GM23248 (cell line): ENCODE data around the gene DAAM1. TPM values are rescaled to one million over a fixed set of nuclear protein-coding genes. Genes with fewer than 3 reads are reported as not detected.
A peak's percentile ranks its signal among the peaks of the same experiment; 100 is the strongest.

ENCODE experiments used
- DNase-seq: peaks from one replicate; pipeline ENCODE4 v3.0.0-alpha.2; 2015
- H2AFZ ChIP-seq: fragments of 200-600 bp; sonication (generic); 2 replicates; pipeline ENCODE4 v1.6.1; 2016; ENCODE audit warnings: antibody characterized with exemption
- H3F3A ChIP-seq: fragments of 200-600 bp; sonication (generic); 2 replicates; pipeline ENCODE4 v1.6.1; 2016; ENCODE audit warnings: mild to moderate bottlenecking, antibody characterized with exemption, mixed run types; ENCODE audit not compliant: insufficient read depth
- H3K27ac ChIP-seq: fragments of 200-600 bp; sonication (generic); 2 replicates; pipeline ENCODE4 v1.5.1; 2016; ENCODE audit warnings: mild to moderate bottlenecking
- H3K27me3 ChIP-seq: fragments of 200-600 bp; sonication (generic); replicated peaks from 2 replicates; pipeline ENCODE4 v1.6.1; 2016; ENCODE audit warnings: mild to moderate bottlenecking; ENCODE audit not compliant: insufficient read depth
- H3K36me3 ChIP-seq: fragments of 200-600 bp; sonication (generic); 2 replicates; pipeline ENCODE4 v1.6.1; 2016; ENCODE audit warnings: low read depth, mild to moderate bottlenecking
- H3K4me1 ChIP-seq: fragments of 200-600 bp; sonication (generic); 2 replicates; pipeline ENCODE4 v1.6.1; 2016; ENCODE audit warnings: mild to moderate bottlenecking; ENCODE audit not compliant: insufficient read depth
- H3K4me2 ChIP-seq: fragments of 200-600 bp; sonication (generic); one replicate; pipeline ENCODE4 v1.6.1; 2016; ENCODE audit warnings: mild to moderate bottlenecking; ENCODE audit not compliant: unreplicated experiment
- H3K4me3 ChIP-seq: fragments of 200-600 bp; sonication (generic); 2 replicates; pipeline ENCODE4 v1.5.1; 2016; ENCODE audit warnings: mild to moderate bottlenecking
- H3K79me2 ChIP-seq: fragments of 200-600 bp; sonication (generic); 2 replicates; pipeline ENCODE4 v1.6.1; 2016; ENCODE audit warnings: mild to moderate bottlenecking; ENCODE audit not compliant: insufficient read depth
- H3K9ac ChIP-seq: fragments of 200-600 bp; sonication (generic); 2 replicates; pipeline ENCODE4 v1.6.1; 2016; ENCODE audit warnings: mild to moderate bottlenecking
- H3K9me2 ChIP-seq: fragments of 200-600 bp; sonication (generic); 2 replicates; pipeline ENCODE4 v1.6.1; 2016; ENCODE audit warnings: mixed run types, mild to moderate bottlenecking, moderate library complexity; ENCODE audit not compliant: insufficient read depth
- H3K9me3 ChIP-seq: fragments of 200-600 bp; sonication (generic); one replicate; pipeline ENCODE4 v1.6.1; 2017; ENCODE audit warnings: low read depth
- H4K20me1 ChIP-seq: fragments of 200-600 bp; sonication (generic); 2 replicates; pipeline ENCODE4 v1.6.0; 2016; ENCODE audit not compliant: insufficient read depth
- EZH2 ChIP-seq: fragments of 200-600 bp; sonication (generic); IDR thresholded peaks from 2 replicates; pipeline ENCODE4 v1.6.1; 2018; ENCODE audit warnings: antibody characterized with exemption, mild to moderate bottlenecking; ENCODE audit not compliant: insufficient read depth, poor library complexity, severe bottlenecking
- EZH2phosphoT487 ChIP-seq: fragments of 200-600 bp; sonication (generic); IDR thresholded peaks from 2 replicates; pipeline ENCODE4 v1.6.1; 2018; ENCODE audit warnings: antibody characterized with exemption, moderate library complexity, mild to moderate bottlenecking, low read depth; ENCODE audit not compliant: insufficient read depth
- WGBS, 2 experiments: methylation state at CpG; one replicate each; pipeline ENCODE4 v1.1.6; 2015 to 2017; ENCODE audit warnings: low lambda C conversion rate in 2 of 2, low coverage in 1 of 2; ENCODE audit errors: missing lambda C conversion rate in 2 of 2; 5-methylcytosine and 5-hydroxymethylcytosine counted together
- in situ Hi-C: fragments of 300-500 bp; cut with MboI; formaldehyde crosslinking; loops from 2 replicates; pipeline ENCODE4 v1.15.0; 2020
- polyA plus RNA-seq: library from polyadenylated mRNA; unstranded; fragments of >200 nt; fragmentation: Nextera tagmentation; extraction: Ambion mirVana; gene quantifications from 2 replicates; pipeline ENCODE4 v1.2.1, GENCODE V29; 2016
- total RNA-seq: library from RNA; depleted of rRNA; stranded (reverse); fragments of >200 nt; shearing (Covaris generic); gene quantifications from 2 replicates; pipeline ENCODE4 v1.2.3, GENCODE V29; 2014

DAAM1 gene
- total and polyA plus RNA-seq, 2 experiments from 2014 or later, result 17.4 to 17.5 TPM

GRCh38 chr14:59262717-59263454 lies 74.4 kb downstream of the DAAM1 start:
- Histone ChIP-seq H3K27me3 (no peaks in the 10 kb centered on the region), H3K9me3 (no peaks in the 10 kb centered on the region), H3K4me3 (no peak overlapping the region), H3K9ac (no peak overlapping the region), H4K20me1 (no peaks in the 10 kb centered on the region), H3K9me2 (peaks cover 6% of the 10 kb centered on the region; the same call in 1 of the 2 replicates), H3K79me2 (peaks cover 49% of the 10 kb centered on the region), H3K4me1 (no peaks in the 10 kb centered on the region), H3K4me2 (no peak overlapping the region), H3F3A (no peaks in the 10 kb centered on the region), H2AFZ (no peak overlapping the region), H3K36me3 (peaks cover 10% of the 10 kb centered on the region; the same call in 1 of the 2 replicates), H3K27ac (no peak overlapping the region)
- no peak for DNase-seq
- WGBS, 2 experiments, result 90 to 92% methylated on average over 7 of the region's 7 CpGs
- in situ Hi-C loops, result no loop called here
- no peak for TF ChIP-seq EZH2phosphoT487
- TF ChIP-seq EZH2, result no peak

DNA sequence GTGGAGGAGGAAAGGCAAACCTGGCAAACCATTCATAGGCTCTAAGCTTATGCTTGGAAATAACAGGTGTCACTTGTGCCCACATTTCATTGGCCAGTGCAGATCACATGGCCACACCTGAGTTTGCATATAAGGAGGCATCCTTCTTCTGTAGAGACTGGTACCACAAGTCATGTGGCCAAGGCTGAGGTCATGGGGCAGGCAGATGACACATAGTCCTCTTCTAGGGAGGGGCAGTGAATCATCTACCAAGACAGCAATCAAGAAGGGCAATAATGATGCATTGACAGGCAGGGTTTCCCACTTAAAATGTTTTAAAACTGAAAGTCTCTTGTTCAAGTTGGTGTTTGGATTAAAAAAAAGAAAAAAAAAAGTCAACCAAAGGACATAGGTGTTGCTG lies 77.3 kb downstream of the DAAM1 start:
- DNase-seq, result peak; percentile 47
- no peaks in the 10 kb centered on the region for H3K9me2 ChIP-seq
- H3K27me3 ChIP-seq, result no peaks in the 10 kb centered on the region
- peaks cover 20% of the 10 kb centered on the region for H3K79me2 ChIP-seq
- H3K4me1 ChIP-seq, result peaks cover 2% of the 10 kb centered on the region
- H3K4me3 ChIP-seq, result no peak overlapping the region
- in situ Hi-C loops, result no loop called here
- no peaks in the 10 kb centered on the region for H3F3A ChIP-seq
- H3K27ac ChIP-seq, result no peak overlapping the region
- no peak overlapping the region for H2AFZ ChIP-seq
- no peak overlapping the region for H3K9ac ChIP-seq
- H3K9me3 ChIP-seq, result no peaks in the 10 kb centered on the region
- H3K36me3 ChIP-seq, result peaks cover 17% of the 10 kb centered on the region; the same call in 1 of the 2 replicates
- TF ChIP-seq EZH2phosphoT487 (no peak), EZH2 (no peak)
- H3K4me2 ChIP-seq, result no peak overlapping the region
- no peaks in the 10 kb centered on the region for H4K20me1 ChIP-seq

- Histone ChIP-seq H3K79me2 (peaks cover 9% of the 10 kb centered on the region), H3K27ac (no peak overlapping the region), H3K36me3 (peaks cover 17% of the 10 kb centered on the region; the same call in 1 of the 2 replicates), H2AFZ (no peak overlapping the region), H3K4me2 (no peak overlapping the region), H3K9ac (no peak overlapping the region), H3K9me2 (no peaks in the 10 kb centered on the region), H4K20me1 (no peaks in the 10 kb centered on the region), H3F3A (no peaks in the 10 kb centered on the region), H3K27me3 (no peaks in the 10 kb centered on the region), H3K4me1 (peaks cover 14% of the 10 kb centered on the region), H3K4me3 (no peak overlapping the region), H3K9me3 (no peaks in the 10 kb centered on the region)
- no peak for DNase-seq
- in situ Hi-C loops, result no loop called here
- 93 to 94% methylated on average over 2 of the region's 2 CpGs for WGBS, 2 experiments
- no peak for TF ChIP-seq EZH2
- no peak for TF ChIP-seq EZH2phosphoT487
Observed at GRCh38 chr14:59267046-59267445, 78.6 kb downstream of the DAAM1 start.

- no peaks in the 10 kb centered on the region for H3K9me3 ChIP-seq
- in situ Hi-C loops, result no loop called here
- H3K79me2 ChIP-seq, result no peaks in the 10 kb centered on the region; the same call in 1 of the 2 replicates
- peaks cover 17% of the 10 kb centered on the region for H3K4me1 ChIP-seq
- H3F3A ChIP-seq, result no peaks in the 10 kb centered on the region
- H3K36me3 ChIP-seq, result peaks cover 17% of the 10 kb centered on the region; the same call in 1 of the 2 replicates
- H3K4me3 ChIP-seq, result no peak overlapping the region
- no peaks in the 10 kb centered on the region for H3K27me3 ChIP-seq
- no peak overlapping the region for H3K27ac ChIP-seq
- whole genome bisulfite sequencing, 2 experiments, result 77 to 85% methylated on average over 10 of the region's 10 CpGs
- no peak overlapping the region for H2AFZ ChIP-seq
- H3K9me2 ChIP-seq, result no peaks in the 10 kb centered on the region
- no peaks in the 10 kb centered on the region for H4K20me1 ChIP-seq
- H3K9ac ChIP-seq, result no peak overlapping the region
- TF ChIP-seq EZH2 (no peak), EZH2phosphoT487 (no peak)
- H3K4me2 ChIP-seq, result no peak overlapping the region
- DNase-seq, result no peak
Observed at GRCh38 chr14:59268011-59268410, 79.5 kb downstream of the DAAM1 start.
